ENCODE measurements around the gene KRTAP20-1.

DNA sequence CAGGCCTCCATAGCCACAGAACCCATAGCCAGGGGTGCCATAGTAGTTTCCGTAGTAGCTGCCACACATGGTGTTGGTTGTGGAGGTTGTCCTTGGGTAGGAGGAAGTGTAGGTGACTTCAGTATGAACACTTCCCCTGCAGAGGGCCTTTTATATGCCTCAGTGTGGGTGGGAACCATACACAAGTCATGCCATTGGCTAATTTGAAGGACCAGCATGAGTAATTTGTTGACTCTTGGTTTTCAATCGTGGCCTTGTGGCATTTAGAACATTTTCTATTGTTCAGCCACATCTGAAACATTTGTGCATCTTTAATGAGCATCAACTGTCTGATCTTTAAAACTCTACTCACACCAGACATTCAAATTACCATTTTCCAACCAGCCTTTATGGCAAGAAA is 2.4 kb upstream of the KRTAP20-1 start, which contains the start of gene KRTAP6-1:
- TF ChIP-seq, protein P1, sequence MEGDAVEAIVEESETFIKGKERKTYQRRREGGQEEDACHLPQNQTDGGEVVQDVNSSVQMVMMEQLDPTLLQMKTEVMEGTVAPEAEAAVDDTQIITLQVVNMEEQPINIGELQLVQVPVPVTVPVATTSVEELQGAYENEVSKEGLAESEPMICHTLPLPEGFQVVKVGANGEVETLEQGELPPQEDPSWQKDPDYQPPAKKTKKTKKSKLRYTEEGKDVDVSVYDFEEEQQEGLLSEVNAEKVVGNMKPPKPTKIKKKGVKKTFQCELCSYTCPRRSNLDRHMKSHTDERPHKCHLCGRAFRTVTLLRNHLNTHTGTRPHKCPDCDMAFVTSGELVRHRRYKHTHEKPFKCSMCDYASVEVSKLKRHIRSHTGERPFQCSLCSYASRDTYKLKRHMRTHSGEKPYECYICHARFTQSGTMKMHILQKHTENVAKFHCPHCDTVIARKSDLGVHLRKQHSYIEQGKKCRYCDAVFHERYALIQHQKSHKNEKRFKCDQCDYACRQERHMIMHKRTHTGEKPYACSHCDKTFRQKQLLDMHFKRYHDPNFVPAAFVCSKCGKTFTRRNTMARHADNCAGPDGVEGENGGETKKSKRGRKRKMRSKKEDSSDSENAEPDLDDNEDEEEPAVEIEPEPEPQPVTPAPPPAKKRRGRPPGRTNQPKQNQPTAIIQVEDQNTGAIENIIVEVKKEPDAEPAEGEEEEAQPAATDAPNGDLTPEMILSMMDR (conservative IDR thresholded peaks at IDR 0.05; ENCODE audit: low read length), result no peak
- TF ChIP-seq EZH2phosphoT487 (IDR thresholded peaks at IDR 0.05; ENCODE audit: borderline replicate concordance), result no peak
